NCI-H1092 treated with DMSO at 0.1 percent for 48 hours (cell line): ENCODE data around the gene SLC16A6.
"Not testable (repeated sequence)": the region's sequence is repeated elsewhere in the genome, so short reads cannot be mapped to it uniquely, and the experiment has no call there.

Experiments
- DNase-seq: peaks from one replicate; lab custom pipeline; 2025; lab: John Stamatoyannopoulos, UW

Gene SLC16A6

GRCh38 chr17:68220186-68220585, 70.7 kb downstream of the SLC16A6 start:
- not testable (repeated sequence) for DNase-seq

GRCh38 chr17:68219429-68219828, 71.5 kb downstream of the SLC16A6 start:
- DNase-seq, result not testable (repeated sequence)
